Measurements from ENCODE around the gene CDH18. TPM values are rescaled to one million over a fixed set of nuclear protein-coding genes. Genes with fewer than 3 reads are reported as not detected.

Gene CDH18
- total and polyA plus RNA-seq, 2 of the 13 experiments (the other 11 are each of a cell fraction or from before 2014, with no cell fraction given), result not detected

- TF ChIP-seq AFF4 (CRISPR knock-in tag; IDR thresholded peaks at IDR 0.05) (no peak), CEBPZ (IDR thresholded peaks at IDR 0.05; ENCODE audit: low read length) (no peak), CSRNP1 (CRISPR knock-in tag; IDR thresholded peaks at IDR 0.05) (no peak), MBNL3 (CRISPR knock-in tag; conservative IDR thresholded peaks at IDR 0.05) (no peak), PPARG (CRISPR knock-in tag; conservative IDR thresholded peaks at IDR 0.05) (0 out of 2 replicates have a peak, but pooled peaks have one; percentile 9), ZNF850 (CRISPR knock-in tag; conservative IDR thresholded peaks at IDR 0.05) (no peak), TBX3 (IDR thresholded peaks at IDR 0.05; ENCODE audit: borderline replicate concordance) (peak; percentile 98), DZIP1 (CRISPR knock-in tag; IDR thresholded peaks at IDR 0.05) (no peak), E2F2 (CRISPR knock-in tag; IDR thresholded peaks at IDR 0.05; ENCODE audit: borderline replicate concordance) (no peak), PLSCR1 (CRISPR knock-in tag; IDR thresholded peaks at IDR 0.05; ENCODE audit: borderline replicate concordance) (no peak), EHMT2 (IDR thresholded peaks at IDR 0.05; ENCODE audit: borderline replicate concordance, low read depth, low read length) (no peak), KDM3A (CRISPR knock-in tag; IDR thresholded peaks at IDR 0.05; ENCODE audit: low read depth) (no peak)
Measured at GRCh38 chr5:19880859-19881436, 107.1 kb downstream of the CDH18 start (continued).
